ENCODE data around the gene QARS1. TPM values are rescaled to one million over a fixed set of nuclear protein-coding genes. Genes with fewer than 3 reads are reported as not detected.
A peak's percentile ranks its signal among the peaks of the same experiment; 100 is the strongest.

Gene QARS1
- total and polyA plus RNA-seq, 2 experiments from 2014 or later: 173 to 373 TPM

DNA sequence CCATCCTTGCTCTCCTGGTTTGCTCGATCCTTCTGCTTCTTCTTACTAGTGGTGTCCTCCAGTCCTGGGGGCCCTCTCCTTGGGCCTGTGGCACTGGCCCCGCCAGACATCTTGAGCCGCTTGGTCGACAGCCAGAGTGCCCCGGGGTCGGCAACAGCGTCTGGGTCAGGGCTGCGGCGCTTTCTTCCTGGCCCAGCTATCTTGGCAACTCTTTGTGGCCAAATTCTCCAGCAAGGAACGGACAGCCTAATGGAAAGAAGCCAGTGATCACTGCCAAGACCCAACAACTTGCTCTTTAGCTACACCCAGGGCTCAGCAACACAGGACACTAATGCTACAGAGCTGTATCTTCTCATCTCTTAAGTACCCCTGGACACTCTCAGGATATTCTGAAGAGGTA is 14.5 kb upstream of the QARS1 start (continued):
- TF ChIP-seq ZNF462 (CRISPR knock-in tag; IDR thresholded peaks at IDR 0.05) (no peak), CREB1 (CRISPR knock-in tag; IDR thresholded peaks at IDR 0.05; ENCODE audit: low read depth) (no peak), POLR2AphosphoS5 (IDR thresholded peaks at IDR 0.05; ENCODE audit: low read depth) (no peak), JUNB (IDR thresholded peaks at IDR 0.05; ENCODE audit: unreplicated experiment) (no peak)

DNA sequence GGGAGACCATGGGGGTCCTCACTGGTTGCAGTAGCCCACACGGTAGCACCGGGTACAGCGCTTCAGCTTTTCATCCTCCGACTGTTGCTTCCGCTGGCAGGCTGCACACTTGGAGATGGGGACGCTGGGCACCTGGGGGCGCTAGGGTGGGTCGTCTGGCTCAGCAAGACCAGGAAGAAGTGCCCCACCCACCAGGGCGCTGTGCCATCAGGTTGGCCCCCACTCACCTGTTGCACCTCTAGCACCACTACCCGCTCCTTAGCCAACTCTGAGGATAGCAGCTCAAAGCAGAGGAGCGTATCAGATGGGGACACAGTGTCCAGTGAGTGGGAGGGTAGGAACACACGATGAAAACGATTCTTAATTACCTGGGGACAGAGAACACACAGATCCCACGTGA is 7.7 kb upstream of the QARS1 start:
- no peaks in the 10 kb centered on the region; the same call in 2 of the 3 replicates for H3K9me3 Mint-ChIP-seq
- TF ChIP-seq, protein P1, sequence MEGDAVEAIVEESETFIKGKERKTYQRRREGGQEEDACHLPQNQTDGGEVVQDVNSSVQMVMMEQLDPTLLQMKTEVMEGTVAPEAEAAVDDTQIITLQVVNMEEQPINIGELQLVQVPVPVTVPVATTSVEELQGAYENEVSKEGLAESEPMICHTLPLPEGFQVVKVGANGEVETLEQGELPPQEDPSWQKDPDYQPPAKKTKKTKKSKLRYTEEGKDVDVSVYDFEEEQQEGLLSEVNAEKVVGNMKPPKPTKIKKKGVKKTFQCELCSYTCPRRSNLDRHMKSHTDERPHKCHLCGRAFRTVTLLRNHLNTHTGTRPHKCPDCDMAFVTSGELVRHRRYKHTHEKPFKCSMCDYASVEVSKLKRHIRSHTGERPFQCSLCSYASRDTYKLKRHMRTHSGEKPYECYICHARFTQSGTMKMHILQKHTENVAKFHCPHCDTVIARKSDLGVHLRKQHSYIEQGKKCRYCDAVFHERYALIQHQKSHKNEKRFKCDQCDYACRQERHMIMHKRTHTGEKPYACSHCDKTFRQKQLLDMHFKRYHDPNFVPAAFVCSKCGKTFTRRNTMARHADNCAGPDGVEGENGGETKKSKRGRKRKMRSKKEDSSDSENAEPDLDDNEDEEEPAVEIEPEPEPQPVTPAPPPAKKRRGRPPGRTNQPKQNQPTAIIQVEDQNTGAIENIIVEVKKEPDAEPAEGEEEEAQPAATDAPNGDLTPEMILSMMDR (conservative IDR thresholded peaks at IDR 0.05; ENCODE audit: low read depth in 2 of 2): peak in 1 of 2 experiments; percentile 32; a peak in 2 of 4 replicates
- TF ChIP-seq EZH2phosphoT487 (IDR thresholded peaks at IDR 0.05; ENCODE audit: unreplicated experiment): no peak
- Histone ChIP-seq H3K27me3 (ENCODE audit: insufficient read depth) (no peaks in the 10 kb centered on the region), H3K36me3 (ENCODE audit: insufficient read depth) (peaks cover 18% of the 10 kb centered on the region), H2AFZ (no peak overlapping the region), H3K4me2 (no peak overlapping the region), H3K4me1 (ENCODE audit: insufficient read depth) (no peaks in the 10 kb centered on the region), H3K9me2 (ENCODE audit: insufficient read depth) (no peaks in the 10 kb centered on the region), H3K27ac (ENCODE audit: low read depth) (no peak overlapping the region), H3K4me3 (no peak overlapping the region), H4K20me1 (replicated peaks; ENCODE audit: insufficient read depth) (no peaks in the 10 kb centered on the region; the same call in 1 of the 2 replicates), H3K79me2 (replicated peaks; ENCODE audit: insufficient read depth) (no peaks in the 10 kb centered on the region), H3F3A (replicated peaks; ENCODE audit: low read depth) (no peaks in the 10 kb centered on the region)
- no peak overlapping the region for H3K4me3 Mint-ChIP-seq
- H3K27me3 Mint-ChIP-seq (ENCODE audit: insufficient read depth, low read depth, poor library complexity): peaks cover 6% of the 10 kb centered on the region
- DNase-seq (ENCODE audit: low spot score) (no peak), ATAC-seq (no peak)
- no peak overlapping the region for H3K27ac Mint-ChIP-seq
- H3K36me3 Mint-ChIP-seq (ENCODE audit: low read depth): peaks cover 69% of the 10 kb centered on the region
- no peaks in the 10 kb centered on the region for H3K4me1 Mint-ChIP-seq
